HepG2 (cell line): Measurements from ENCODE around the gene MAP3K3. TPM values are rescaled to one million over a fixed set of nuclear protein-coding genes. Genes with fewer than 3 reads are reported as not detected.

Experiments used
- ASH2L ChIP-seq: fragments of 300-600, 200-600 bp; sonication (generic); IDR thresholded peaks from 2 replicates; pipeline ENCODE4 v1.7.0; 2017; ENCODE audit warnings: low read depth, mild to moderate bottlenecking, moderate library complexity, mixed read lengths, low read length; ENCODE audit not compliant: insufficient read length
- BATF2 ChIP-seq: sonication (generic); formaldehyde crosslinking; IDR thresholded peaks from 2 replicates; pipeline ENCODE4 v1.8.0; 2022; ENCODE audit warnings: mild to moderate bottlenecking, missing genetic modification reagents, moderate library complexity
- EED ChIP-seq: sonication (generic); formaldehyde crosslinking; IDR thresholded peaks from 2 replicates; pipeline ENCODE4 v1.5.0; 2020; ENCODE audit warnings: mild to moderate bottlenecking, missing genetic modification reagents
- ESRRA ChIP-seq: sonication (generic); formaldehyde crosslinking; IDR thresholded peaks from 2 replicates; pipeline ENCODE4 v1.5.1; 2020; ENCODE audit warnings: mild to moderate bottlenecking, low read depth, missing genetic modification reagents
- GTF2F1 ChIP-seq: fragments of 150-350 bp; IDR thresholded peaks from 2 replicates; pipeline ENCODE4 v1.6.1; 2014; ENCODE audit warnings: low read length
- HNF1A ChIP-seq, 2 experiments: sonication (generic) in 1 of 2; formaldehyde crosslinking in 1 of 2; IDR thresholded peaks; 2 replicates each; pipeline versions ENCODE4 v1.4.0 to v1.6.1; 2016 to 2020; ENCODE audit warnings: borderline replicate concordance in 1 of 2, low read depth in 1 of 2, mild to moderate bottlenecking in 1 of 2, missing genetic modification reagents in 1 of 2
- HNF4A ChIP-seq: sonication (generic); formaldehyde crosslinking; IDR thresholded peaks from 2 replicates; pipeline ENCODE4 v1.4.0; 2020; ENCODE audit warnings: missing genetic modification reagents
- NFE2 ChIP-seq: sonication (generic); formaldehyde crosslinking; IDR thresholded peaks from 2 replicates; pipeline ENCODE4 v1.4.0; 2020; ENCODE audit warnings: missing genetic modification reagents
- NFKB2 ChIP-seq: sonication (generic); formaldehyde crosslinking; IDR thresholded peaks from 2 replicates; pipeline ENCODE4 v1.4.0; 2020; ENCODE audit warnings: missing genetic modification reagents, borderline replicate concordance
- PATZ1 ChIP-seq: sonication (generic); formaldehyde crosslinking; IDR thresholded peaks from 2 replicates; pipeline ENCODE4 v1.4.0; 2020; ENCODE audit warnings: missing genetic modification reagents
- RARG ChIP-seq: sonication (generic); formaldehyde crosslinking; IDR thresholded peaks from 2 replicates; pipeline ENCODE4 v1.4.0; 2020; ENCODE audit warnings: low read depth, mild to moderate bottlenecking, missing genetic modification reagents
- RFX3 ChIP-seq: IDR thresholded peaks from 2 replicates; pipeline ENCODE4 v1.6.1; 2016; ENCODE audit warnings: missing biosample characterization, missing genetic modification reagents
- ZNF205 ChIP-seq: IDR thresholded peaks from 2 replicates; pipeline ENCODE4 v1.6.1; 2018; ENCODE audit warnings: missing biosample characterization, missing genetic modification reagents
- ZNF235 ChIP-seq: sonication (generic); formaldehyde crosslinking; IDR thresholded peaks from 2 replicates; pipeline ENCODE4 v1.8.1; 2023; ENCODE audit warnings: mild to moderate bottlenecking, missing genetic modification reagents, borderline replicate concordance
- ZNF280B ChIP-seq: sonication (generic); formaldehyde crosslinking; IDR thresholded peaks from 2 replicates; pipeline ENCODE4 v1.5.0; 2020; ENCODE audit warnings: missing genetic modification reagents, mild to moderate bottlenecking, borderline replicate concordance
- ZNF446 ChIP-seq: sonication (generic); formaldehyde crosslinking; IDR thresholded peaks from 2 replicates; pipeline ENCODE4 v1.5.0; 2020; ENCODE audit warnings: mild to moderate bottlenecking, missing genetic modification reagents
- ZNF710 ChIP-seq: sonication (generic); formaldehyde crosslinking; IDR thresholded peaks from 2 replicates; pipeline ENCODE4 v1.5.0; 2020; ENCODE audit warnings: mild to moderate bottlenecking, missing genetic modification reagents, borderline replicate concordance
- ZNF740 ChIP-seq: sonication (generic); formaldehyde crosslinking; IDR thresholded peaks from 2 replicates; pipeline ENCODE4 v1.4.0; 2020; ENCODE audit warnings: missing genetic modification reagents
- ZSCAN30 ChIP-seq: sonication (generic); formaldehyde crosslinking; IDR thresholded peaks from 2 replicates; pipeline ENCODE4 v1.5.0; 2020; ENCODE audit warnings: mild to moderate bottlenecking, missing genetic modification reagents
- polyA plus RNA-seq, 8 experiments: library from polyadenylated mRNA; depleted of rRNA in 3 of 8; stranded (reverse) in 7 of 8; unstranded in 1 of 8; fragments of >200 nt; fragmentation: Illumina TruSeq in 4 of 8; extraction: Trizol in 4 of 8; gene quantifications; 2 replicates each; pipeline versions ENCODE4 v1.2.1 to v1.2.3, GENCODE V29; 2011 to 2016; ENCODE audit warnings: low read depth in 4 of 8, missing spikeins in 1 of 8, mixed read lengths in 1 of 8; ENCODE audit not compliant: insufficient read depth in 1 of 8
- total RNA-seq, 5 experiments: library from RNA; depleted of rRNA; stranded (reverse); fragments of >200 nt; fragmentation: Illumina TruSeq; extraction: Trizol; gene quantifications; 2 replicates each; pipeline ENCODE4 v1.2.3, GENCODE V29; 2016; ENCODE audit warnings: low read depth in 1 of 5

The MAP3K3 gene
- total and polyA plus RNA-seq, 2 of the 13 experiments (the other 11 are each of a cell fraction or from before 2014, with no cell fraction given) = 17.7 to 21.8 TPM

GRCh38 chr17:63741143-63741407 is 118.9 kb downstream of the MAP3K3 start (continued):
- TF ChIP-seq HNF1A (IDR thresholded peaks at IDR 0.05; ENCODE audit: low read depth) (no peak), HNF1A (CRISPR knock-in tag; IDR thresholded peaks at IDR 0.05; ENCODE audit: borderline replicate concordance) (no peak), ZNF235 (CRISPR knock-in tag) (0 out of 2 replicates have a peak, but pooled peaks have one; percentile 13), HNF4A (CRISPR knock-in tag) (0 out of 2 replicates have a peak, but pooled peaks have one; percentile 3), ZNF280B (CRISPR knock-in tag) (no peak), GTF2F1 (no peak), EED (no peak), NFKB2 (CRISPR knock-in tag) (no peak), ASH2L (no peak), ZNF205 (no peak), BATF2 (CRISPR knock-in tag) (no peak), RFX3 (no peak), ZNF740 (CRISPR knock-in tag) (no peak), ZSCAN30 (CRISPR knock-in tag) (no peak), ZNF710 (0 out of 2 replicates have a peak, but pooled peaks have one; percentile 21), PATZ1 (CRISPR knock-in tag) (no peak), NFE2 (no peak), ZNF446 (CRISPR knock-in tag) (peak; percentile 34; the same call in 1 of the 2 replicates), RARG (0 out of 2 replicates have a peak, but pooled peaks have one; percentile 2), ESRRA (CRISPR knock-in tag) (no peak)
